ENCODE results near the gene ZFP36L2.

Gene ZFP36L2

GRCh38 chr2:43241558-43241957 is 15.2 kb upstream of the ZFP36L2 start:
- DNase-seq: no peak

- no peak for DNase-seq
These were observed 14.4 kb upstream of the ZFP36L2 start for GRCh38 chr2:43240766-43241150.

- no peak for DNase-seq
These were observed 13.8 kb upstream of the ZFP36L2 start for GRCh38 chr2:43239981-43240765.

- DNase-seq: no peak
These were observed 12.4 kb upstream of the ZFP36L2 start for GRCh38 chr2:43238813-43239212.

- DNase-seq: no peak
These were observed 11.8 kb upstream of the ZFP36L2 start for GRCh38 chr2:43238176-43238575.

- DNase-seq: no peak
These were observed 7.1 kb upstream of the ZFP36L2 start for GRCh38 chr2:43233218-43234212.

GRCh38 chr2:43230951-43231827 is 4.8 kb upstream of the ZFP36L2 start:
- no peak for DNase-seq

GRCh38 chr2:43230351-43230885 is 4.0 kb upstream of the ZFP36L2 start:
- no peak for DNase-seq

GRCh38 chr2:43228756-43229659 is 2.6 kb upstream of the ZFP36L2 start:
- no peak for DNase-seq

GRCh38 chr2:43228321-43228751 is 1.9 kb upstream of the ZFP36L2 start:
- no peak for DNase-seq

GRCh38 chr2:43227830-43228281 is 1.4 kb upstream of the ZFP36L2 start:
- no peak for DNase-seq

- peak; percentile 64 to 71 for DNase-seq
These were observed 786 bp upstream of the ZFP36L2 start for GRCh38 chr2:43226955-43227829.

GRCh38 chr2:43225788-43226557 is 433 bp downstream of the ZFP36L2 start:
- peak; percentile 49 to 68 for DNase-seq

GRCh38 chr2:43225093-43225787 is 1.2 kb downstream of the ZFP36L2 start:
- peak; percentile 52 to 56 for DNase-seq

GRCh38 chr2:43224571-43225092 is 1.8 kb downstream of the ZFP36L2 start:
- DNase-seq: peak in 1 of 2 experiments; percentile 43

GRCh38 chr2:43224131-43224570 is 2.3 kb downstream of the ZFP36L2 start:
- DNase-seq: peak; percentile 61 to 68

- DNase-seq: no peak
These were observed 2.8 kb downstream of the ZFP36L2 start for GRCh38 chr2:43223521-43224001.
